Astrocyte of the spinal cord (primary cell): ENCODE measurements around the gene MYADML2.

Source experiments
- DNase-seq: peaks from one replicate; pipeline ENCODE4 v3.0.0; 2011; ENCODE audit warnings: low read depth, low spot score
- H3K4me3 ChIP-seq: 2 replicates; pipeline ENCODE4 v1.5.1; 2011; ENCODE audit warnings: low read depth, mild to moderate bottlenecking, low read length, moderate library complexity
- CTCF ChIP-seq: IDR thresholded peaks from 2 replicates; pipeline ENCODE4 v1.5.1; 2012; ENCODE audit warnings: low read depth, mild to moderate bottlenecking, low read length, inconsistent platforms
- in situ Hi-C: cut with HindIII; loops from 2 replicates; pipeline ENCODE4 v1.10.0; 2017; ENCODE audit warnings: low sequenced_read_pairs

MYADML2 gene

GRCh38 chr17:81898885-81899284, 48.1 kb downstream of the MYADML2 start:
- TF ChIP-seq CTCF: no peak
- DNase-seq: no peak
- in situ Hi-C loops: no loop called here
- no peak overlapping the region for H3K4me3 ChIP-seq

GRCh38 chr17:81898029-81898866, 48.8 kb downstream of the MYADML2 start:
- H3K4me3 ChIP-seq: no peak overlapping the region
- in situ Hi-C loops: no loop called here
- no peak for TF ChIP-seq CTCF
- DNase-seq: peak; percentile 94

GRCh38 chr17:81895400-81895799, 51.6 kb downstream of the MYADML2 start:
- in situ Hi-C loops: no loop called here
- DNase-seq: no peak
- H3K4me3 ChIP-seq: no peak overlapping the region
- TF ChIP-seq CTCF: no peak

- H3K4me3 ChIP-seq: peak overlapping the region; percentile 67
- in situ Hi-C loops: no loop called here
These were observed 55.8 kb downstream of the MYADML2 start for GRCh38 chr17:81891303-81891552.

GRCh38 chr17:81890447-81891302, 56.4 kb downstream of the MYADML2 start:
- H3K4me3 ChIP-seq: peak overlapping the region; percentile 67
- DNase-seq: no peak
- in situ Hi-C loops: no loop called here
- TF ChIP-seq CTCF: no peak

More at GRCh38 chr17:81891303-81891552, 55.8 kb downstream of the MYADML2 start:
- DNase-seq: no peak
- no peak for TF ChIP-seq CTCF
